ENCODE results near the gene CHD3. TPM values are rescaled to one million over a fixed set of nuclear protein-coding genes. Genes with fewer than 3 reads are reported as not detected.

The CHD3 gene
- total and polyA plus RNA-seq, 2 of the 13 experiments (the other 11 are each of a cell fraction or from before 2014, with no cell fraction given) = 2.7 to 3.7 TPM

DNA sequence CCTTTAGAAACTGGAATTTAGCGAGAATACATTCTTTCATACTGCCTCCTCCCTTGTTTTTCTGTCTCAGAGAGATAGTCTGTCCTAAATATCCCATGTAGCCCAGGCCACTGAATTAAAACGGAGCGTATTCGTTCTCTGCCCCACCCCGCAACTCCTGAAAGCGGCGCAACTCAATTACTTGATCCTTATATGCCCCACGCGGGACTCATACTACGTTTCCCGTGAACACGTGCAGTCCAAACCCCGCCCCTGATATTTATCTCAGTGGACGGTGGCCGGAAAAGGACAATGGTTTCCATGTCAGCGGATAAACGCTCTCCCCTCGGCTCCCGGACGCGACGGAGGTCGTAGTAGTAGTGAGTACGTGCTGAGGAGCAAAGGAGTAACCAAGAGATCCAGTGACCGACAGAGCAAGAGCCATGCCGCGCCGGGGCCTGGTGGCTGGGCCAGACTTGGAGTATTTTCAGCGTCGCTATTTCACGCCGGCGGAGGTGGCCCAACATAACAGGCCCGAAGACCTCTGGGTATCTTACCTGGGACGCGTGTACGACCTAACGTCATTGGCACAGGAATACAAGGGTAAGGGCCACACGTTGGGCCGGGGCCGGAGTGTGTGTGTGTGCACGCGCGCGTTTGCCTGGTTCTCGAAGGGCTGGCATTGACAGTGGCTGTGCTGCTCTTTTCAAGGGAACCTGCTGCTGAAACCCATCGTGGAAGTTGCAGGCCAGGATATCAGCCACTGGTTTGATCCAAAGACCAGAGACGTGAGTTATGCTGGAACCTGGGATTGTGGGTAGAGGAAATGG lies 30.7 kb upstream of the CHD3 start, which contains the start of gene CYB5D1 (continued):
- TF ChIP-seq, protein P1, sequence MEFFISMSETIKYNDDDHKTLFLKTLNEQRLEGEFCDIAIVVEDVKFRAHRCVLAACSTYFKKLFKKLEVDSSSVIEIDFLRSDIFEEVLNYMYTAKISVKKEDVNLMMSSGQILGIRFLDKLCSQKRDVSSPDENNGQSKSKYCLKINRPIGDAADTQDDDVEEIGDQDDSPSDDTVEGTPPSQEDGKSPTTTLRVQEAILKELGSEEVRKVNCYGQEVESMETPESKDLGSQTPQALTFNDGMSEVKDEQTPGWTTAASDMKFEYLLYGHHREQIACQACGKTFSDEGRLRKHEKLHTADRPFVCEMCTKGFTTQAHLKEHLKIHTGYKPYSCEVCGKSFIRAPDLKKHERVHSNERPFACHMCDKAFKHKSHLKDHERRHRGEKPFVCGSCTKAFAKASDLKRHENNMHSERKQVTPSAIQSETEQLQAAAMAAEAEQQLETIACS (CRISPR knock-in tag; IDR thresholded peaks at IDR 0.05) = no peak; the same call in 1 of the 2 replicates
- TF ChIP-seq, protein P2, sequence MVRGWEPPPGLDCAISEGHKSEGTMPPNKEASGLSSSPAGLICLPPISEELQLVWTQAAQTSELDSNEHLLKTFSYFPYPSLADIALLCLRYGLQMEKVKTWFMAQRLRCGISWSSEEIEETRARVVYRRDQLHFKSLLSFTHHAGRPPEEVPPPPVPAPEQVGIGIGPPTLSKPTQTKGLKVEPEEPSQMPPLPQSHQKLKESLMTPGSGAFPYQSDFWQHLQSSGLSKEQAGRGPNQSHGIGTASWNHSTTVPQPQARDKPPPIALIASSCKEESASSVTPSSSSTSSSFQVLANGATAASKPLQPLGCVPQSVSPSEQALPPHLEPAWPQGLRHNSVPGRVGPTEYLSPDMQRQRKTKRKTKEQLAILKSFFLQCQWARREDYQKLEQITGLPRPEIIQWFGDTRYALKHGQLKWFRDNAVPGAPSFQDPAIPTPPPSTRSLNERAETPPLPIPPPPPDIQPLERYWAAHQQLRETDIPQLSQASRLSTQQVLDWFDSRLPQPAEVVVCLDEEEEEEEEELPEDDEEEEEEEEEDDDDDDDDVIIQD (CRISPR knock-in tag; IDR thresholded peaks at IDR 0.05; ENCODE audit: low read depth) = no peak
- TF ChIP-seq ZNF776 (CRISPR knock-in tag; IDR thresholded peaks at IDR 0.05) (no peak), KDM2A (CRISPR knock-in tag; IDR thresholded peaks at IDR 0.05; ENCODE audit: borderline replicate concordance, low read depth) (peak; percentile 54; the same call in 1 of the 2 replicates), ZNF724P (CRISPR knock-in tag; IDR thresholded peaks at IDR 0.05; ENCODE audit: borderline replicate concordance) (0 out of 2 replicates have a peak, but pooled peaks have one; percentile 72), ATF7 (IDR thresholded peaks at IDR 0.05) (no peak), ATF7 (CRISPR knock-in tag; IDR thresholded peaks at IDR 0.05) (no peak), HNF4G (IDR thresholded peaks at IDR 0.05; ENCODE audit: borderline replicate concordance, low read depth, low read length) (no peak), HNF4G (CRISPR knock-in tag; IDR thresholded peaks at IDR 0.05; ENCODE audit: borderline replicate concordance, low read depth) (no peak), NFKB2 (CRISPR knock-in tag; IDR thresholded peaks at IDR 0.05; ENCODE audit: borderline replicate concordance) (no peak), PCBP2 (optimal IDR thresholded peaks at IDR 0.05; ENCODE audit: low read depth, low read length, poor library complexity, severe bottlenecking) (no peak), DNMT3B (CRISPR knock-in tag; conservative IDR thresholded peaks at IDR 0.05) (0 out of 2 replicates have a peak, but pooled peaks have one; percentile 23), ZKSCAN8 (CRISPR knock-in tag; IDR thresholded peaks at IDR 0.05; ENCODE audit: borderline replicate concordance) (no peak), JARID2 (CRISPR knock-in tag; IDR thresholded peaks at IDR 0.05; ENCODE audit: insufficient replicate concordance) (no peak), ZFP41 (CRISPR knock-in tag; IDR thresholded peaks at IDR 0.05; ENCODE audit: borderline replicate concordance) (peak; percentile 74; the same call in 1 of the 2 replicates), PITX1 (CRISPR knock-in tag; IDR thresholded peaks at IDR 0.05) (no peak)
- TF ChIP-seq, protein P3, sequence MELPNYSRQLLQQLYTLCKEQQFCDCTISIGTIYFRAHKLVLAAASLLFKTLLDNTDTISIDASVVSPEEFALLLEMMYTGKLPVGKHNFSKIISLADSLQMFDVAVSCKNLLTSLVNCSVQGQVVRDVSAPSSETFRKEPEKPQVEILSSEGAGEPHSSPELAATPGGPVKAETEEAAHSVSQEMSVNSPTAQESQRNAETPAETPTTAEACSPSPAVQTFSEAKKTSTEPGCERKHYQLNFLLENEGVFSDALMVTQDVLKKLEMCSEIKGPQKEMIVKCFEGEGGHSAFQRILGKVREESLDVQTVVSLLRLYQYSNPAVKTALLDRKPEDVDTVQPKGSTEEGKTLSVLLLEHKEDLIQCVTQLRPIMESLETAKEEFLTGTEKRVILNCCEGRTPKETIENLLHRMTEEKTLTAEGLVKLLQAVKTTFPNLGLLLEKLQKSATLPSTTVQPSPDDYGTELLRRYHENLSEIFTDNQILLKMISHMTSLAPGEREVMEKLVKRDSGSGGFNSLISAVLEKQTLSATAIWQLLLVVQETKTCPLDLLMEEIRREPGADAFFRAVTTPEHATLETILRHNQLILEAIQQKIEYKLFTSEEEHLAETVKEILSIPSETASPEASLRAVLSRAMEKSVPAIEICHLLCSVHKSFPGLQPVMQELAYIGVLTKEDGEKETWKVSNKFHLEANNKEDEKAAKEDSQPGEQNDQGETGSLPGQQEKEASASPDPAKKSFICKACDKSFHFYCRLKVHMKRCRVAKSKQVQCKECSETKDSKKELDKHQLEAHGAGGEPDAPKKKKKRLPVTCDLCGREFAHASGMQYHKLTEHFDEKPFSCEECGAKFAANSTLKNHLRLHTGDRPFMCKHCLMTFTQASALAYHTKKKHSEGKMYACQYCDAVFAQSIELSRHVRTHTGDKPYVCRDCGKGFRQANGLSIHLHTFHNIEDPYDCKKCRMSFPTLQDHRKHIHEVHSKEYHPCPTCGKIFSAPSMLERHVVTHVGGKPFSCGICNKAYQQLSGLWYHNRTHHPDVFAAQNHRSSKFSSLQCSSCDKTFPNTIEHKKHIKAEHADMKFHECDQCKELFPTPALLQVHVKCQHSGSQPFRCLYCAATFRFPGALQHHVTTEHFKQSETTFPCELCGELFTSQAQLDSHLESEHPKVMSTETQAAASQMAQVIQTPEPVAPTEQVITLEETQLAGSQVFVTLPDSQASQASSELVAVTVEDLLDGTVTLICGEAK (IDR thresholded peaks at IDR 0.05) = no peak
- TF ChIP-seq, protein P3 (CRISPR knock-in tag; IDR thresholded peaks at IDR 0.05) = peak; percentile 37; the same call in 1 of the 2 replicates
